ENCODE results near the gene TPRG1.
"Not testable (repeated sequence)": the region's sequence is repeated elsewhere in the genome, so short reads cannot be mapped to it uniquely, and the experiment has no call there.

The TPRG1 gene

DNA sequence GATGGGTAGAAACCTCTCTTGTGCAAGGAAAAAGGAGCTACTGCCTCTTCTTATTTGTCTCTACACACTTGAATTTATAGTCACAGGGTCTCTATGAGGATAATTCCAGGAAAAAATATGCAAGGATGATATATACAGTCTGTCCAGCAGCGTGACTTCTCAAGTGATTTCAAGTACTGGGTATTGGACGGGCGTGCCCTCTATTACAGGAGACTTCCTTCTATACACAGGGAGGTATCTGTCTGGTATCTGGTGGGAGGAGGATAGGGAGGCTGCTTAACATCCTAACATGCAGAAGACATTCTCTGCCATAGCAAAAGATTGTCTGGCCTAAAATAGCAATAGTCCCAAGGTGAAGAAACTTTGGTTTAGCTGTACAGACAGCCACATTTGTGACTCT is 146.1 kb downstream of the TPRG1 start:
- FAIRE-seq: no peak

- FAIRE-seq: no peak
These were observed 148.7 kb downstream of the TPRG1 start for GRCh38 chr3:189320511-189320910.

DNA sequence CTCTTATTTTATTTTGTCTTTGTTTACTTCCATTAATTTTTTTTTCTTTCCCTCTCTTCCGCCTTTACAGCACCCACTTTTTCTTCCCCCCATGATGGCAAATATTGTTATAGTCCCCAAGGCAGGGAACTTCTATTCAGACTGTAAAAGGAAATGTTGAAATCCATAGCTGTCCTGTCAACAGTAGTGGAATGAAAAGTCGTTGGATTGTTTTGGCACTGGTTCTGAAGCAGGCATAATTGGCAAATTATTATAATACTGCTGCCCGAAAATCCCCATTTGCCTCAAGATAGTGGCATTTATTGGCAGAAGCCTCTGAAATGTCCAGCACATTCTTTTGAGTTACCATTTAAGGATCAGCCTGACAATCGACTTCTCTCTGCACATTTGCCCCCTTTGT is 150.6 kb downstream of the TPRG1 start:
- no peak for FAIRE-seq

DNA sequence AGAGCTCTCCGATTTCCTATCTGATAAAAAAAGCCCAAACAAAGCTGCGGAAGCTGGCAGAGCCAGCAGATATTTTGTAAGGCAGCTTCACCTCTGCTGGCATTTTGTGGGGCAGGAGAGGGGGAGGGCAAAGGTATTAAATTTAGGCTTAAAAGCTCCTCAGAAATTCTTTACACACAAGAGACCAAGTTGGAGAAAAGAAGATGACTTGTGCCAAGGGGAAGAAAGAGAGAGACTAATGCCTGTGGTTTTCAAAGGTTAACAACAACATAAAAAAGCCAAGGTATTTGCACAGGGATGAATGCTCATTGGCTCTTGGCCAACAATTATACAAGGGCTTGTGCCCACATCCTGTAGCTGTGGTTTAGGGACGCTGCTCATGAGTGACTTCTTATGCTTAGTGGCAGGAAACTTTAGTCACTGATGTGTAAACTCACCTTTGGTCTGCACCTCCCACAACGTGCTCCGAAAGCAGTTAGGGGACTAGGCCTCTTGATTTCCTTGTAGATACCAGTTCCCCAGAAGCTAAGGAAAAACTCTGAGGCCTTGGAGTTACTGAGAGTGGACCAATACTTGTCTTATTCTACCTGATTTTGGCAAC is 152.9 kb downstream of the TPRG1 start:
- FAIRE-seq: no peak

DNA sequence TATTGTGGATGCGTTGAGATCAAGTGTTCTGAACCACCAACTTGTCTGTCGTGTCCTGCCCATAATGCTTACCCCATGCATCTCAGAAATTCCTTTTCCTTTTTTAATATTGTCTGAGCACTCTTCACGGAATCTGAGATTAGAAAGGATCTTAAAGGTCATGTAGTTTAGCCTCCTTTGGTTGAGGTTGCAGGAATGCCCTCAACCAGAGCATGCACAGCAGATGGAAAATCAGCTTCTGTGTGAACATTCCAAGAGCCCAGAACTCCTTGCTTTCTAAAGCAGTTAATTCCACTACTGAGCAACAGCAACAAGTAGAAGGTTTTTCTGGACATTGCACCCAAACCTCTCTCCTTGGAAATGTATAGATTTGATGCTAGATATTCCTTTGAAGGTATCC is 153.7 kb downstream of the TPRG1 start:
- no peak for FAIRE-seq

DNA sequence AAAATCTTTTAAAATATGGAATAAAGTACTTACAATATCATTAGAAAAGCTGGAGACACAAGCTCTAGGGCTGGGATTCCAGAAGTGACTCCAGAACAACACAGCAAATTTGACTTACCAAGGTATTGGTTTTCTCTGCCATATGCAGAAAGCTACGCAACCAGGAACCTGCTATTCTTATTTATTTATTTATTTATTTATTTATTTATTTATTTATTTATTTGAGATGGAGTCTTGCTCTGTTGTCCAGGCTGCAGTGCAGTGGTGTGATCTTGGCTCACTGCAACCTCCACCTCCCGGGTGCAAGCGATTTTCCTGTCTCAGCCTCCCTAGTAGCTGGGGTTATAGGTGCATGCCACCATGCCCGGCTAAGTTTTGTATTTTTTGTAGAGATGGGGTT is 157.9 kb downstream of the TPRG1 start:
- not testable (repeated sequence) for FAIRE-seq

DNA sequence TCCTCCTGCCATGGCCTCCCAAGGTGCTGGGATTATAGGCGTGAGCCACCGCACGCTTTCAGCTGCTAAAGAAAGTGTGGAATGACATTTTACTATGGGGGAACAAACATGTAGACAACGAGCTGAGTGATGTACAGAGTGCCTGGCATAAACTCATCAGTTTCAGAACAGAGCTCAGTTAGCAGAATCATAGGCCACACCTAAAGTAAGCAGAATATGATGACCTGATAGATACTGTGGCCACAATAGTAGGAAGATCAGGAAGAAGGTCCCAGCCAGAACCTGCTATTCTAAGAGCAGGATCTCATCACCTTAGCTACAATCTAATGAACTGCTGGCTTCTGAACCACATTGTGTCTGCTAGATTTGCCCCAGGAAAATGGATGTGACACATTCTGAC is 158.3 kb downstream of the TPRG1 start:
- no peak for FAIRE-seq

DNA sequence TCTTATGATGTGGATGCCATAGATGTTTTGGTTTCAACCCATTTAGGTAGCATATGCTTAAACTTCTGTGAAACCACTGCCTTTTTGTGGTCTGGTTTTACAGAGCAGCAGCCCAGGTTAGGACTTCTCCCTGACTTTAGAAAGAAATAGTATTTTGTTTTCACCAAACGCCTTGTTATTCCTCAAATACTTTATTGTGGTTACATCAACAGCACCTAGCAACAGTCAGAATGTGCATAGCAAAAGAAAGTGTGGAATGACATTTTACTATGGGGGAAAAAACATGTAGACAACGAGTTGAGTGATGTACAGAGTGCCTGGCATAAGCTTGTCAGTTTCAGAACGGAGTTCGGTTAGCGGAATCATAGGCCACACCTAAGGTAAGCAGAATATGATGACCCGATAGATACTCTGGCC is 159.2 kb downstream of the TPRG1 start:
- FAIRE-seq: no peak

DNA sequence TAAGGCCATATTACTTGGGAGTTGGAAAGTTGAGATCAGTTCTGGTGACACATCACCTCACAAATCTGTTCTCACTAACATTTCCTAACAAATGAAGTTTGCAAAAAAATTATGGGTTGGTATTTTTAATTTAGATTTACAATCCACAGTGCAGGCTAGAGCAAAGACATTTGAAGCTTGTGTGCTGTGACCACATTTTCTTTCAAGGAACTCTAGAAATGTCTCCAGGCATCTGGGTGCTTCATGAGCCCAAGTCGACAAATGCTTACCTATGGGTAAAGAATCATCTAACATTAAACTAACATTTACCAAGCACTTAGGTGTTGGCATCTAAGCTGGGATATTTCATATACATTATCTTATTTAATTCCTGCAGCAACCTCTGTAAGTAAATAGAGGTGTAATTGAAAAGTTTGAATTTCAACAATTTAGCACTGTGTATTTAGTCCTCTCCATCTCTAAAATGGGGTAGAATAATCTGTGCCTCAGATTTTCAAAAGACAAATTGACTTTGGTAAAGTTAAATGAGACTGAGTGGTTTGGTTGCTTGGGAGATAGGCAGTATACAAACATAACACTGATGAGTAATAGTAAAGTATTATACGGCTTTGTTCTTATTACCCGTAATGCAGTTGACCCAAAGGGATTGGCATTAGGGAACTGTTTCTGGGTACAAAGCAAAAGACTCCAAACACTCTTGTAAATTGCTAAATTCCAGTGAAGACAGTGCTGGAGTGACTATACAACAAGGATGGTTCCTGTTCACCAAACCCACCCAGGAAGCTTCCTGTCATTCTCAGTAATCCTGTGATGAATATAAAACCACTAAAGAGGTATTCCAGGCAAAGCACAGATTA is 162.5 kb downstream of the TPRG1 start:
- FAIRE-seq: no peak

DNA sequence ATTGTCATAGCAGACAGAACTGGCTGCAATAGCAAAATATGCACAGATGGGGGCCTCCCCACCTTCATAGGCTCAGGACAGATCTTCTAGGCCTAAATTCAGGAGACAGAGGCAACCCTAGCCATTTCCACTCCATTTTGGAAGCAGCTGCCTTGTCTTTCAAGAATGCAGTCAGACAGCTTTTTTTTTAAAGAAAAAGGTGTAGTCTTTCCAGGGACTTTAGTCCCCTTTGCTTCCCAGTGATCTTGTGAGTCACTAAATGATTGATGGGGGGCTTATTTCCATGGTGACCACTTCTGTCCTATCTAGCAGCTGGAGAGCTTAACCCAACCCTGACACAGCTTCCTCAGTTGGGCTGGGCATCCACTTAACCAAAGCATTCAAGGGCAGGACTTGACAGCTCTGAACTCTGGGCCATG is 165.9 kb downstream of the TPRG1 start:
- FAIRE-seq: no peak

DNA sequence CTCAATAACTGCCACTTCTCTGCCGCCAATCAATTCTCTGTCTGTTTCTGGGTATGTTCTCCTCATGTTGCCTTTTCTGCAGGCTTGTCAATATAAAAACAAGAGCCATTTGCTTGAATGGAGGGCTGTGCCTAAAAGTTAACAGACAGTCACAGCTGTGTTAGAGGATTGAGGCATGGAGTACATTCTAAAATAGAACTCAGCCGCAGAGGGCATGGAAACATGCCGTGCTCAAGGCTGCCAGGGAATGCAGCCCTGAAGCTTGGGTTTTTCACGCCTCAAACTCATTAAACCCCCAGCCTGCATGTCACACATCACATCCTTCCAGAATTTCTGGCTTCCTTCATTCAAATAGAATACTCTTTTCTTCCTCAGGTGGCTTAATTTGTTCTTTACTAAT is 166.6 kb downstream of the TPRG1 start:
- FAIRE-seq: no peak

DNA sequence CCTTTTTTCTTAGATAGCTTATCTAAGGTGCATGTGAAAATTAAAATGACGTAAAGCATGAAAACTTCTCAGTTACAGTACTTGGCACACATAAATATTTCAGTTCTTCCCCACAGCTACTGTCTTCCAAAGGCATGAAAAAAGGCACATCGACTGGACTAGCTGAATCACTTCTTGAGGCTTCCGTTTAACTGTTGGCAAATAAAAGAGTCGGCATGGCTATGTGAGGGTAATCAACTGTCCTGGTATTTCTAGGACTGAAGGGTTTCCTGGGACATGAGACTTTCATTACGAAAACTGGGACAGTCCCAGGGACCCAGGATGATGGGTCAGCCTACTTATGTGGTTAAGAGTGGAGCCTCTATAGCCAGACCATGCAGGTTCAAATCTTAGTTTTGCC is 168.2 kb downstream of the TPRG1 start:
- FAIRE-seq: no peak

DNA sequence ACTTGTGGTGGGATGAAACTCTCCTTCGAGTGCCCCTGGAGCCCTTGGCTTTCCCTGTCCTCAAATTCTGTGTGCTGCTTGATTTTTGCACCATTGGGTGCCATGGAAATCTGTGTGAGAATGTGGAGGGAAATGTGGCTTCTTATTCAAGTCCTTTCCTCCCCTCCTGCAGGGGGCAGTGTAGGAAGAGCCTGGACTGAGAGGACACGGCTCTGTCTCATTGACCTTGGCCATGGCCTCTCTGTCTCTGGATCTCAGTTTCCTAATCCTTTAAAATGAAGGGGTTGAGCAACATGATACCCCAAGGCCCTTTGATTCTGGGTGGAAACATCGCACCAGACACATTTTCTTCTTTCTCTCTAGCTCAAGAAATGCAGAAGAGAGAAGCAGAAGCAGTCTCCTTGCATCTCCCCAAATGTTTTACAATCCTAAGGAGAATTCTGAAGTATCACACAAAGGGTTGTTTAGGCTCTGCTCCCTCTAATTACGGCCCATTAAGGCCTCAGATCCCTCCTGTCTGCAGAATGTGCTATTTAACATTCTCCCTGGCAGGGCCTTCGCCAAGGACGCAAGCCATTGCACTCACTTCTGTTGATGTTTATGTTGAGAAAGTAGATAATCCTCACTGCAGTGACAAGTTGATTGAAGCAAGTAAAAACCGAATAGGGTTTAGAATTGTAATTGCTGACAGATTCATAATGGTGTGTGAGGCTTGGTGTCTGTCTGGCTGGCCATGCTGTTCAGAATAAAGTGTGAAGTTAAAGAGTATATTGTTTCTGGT is 169.1 kb downstream of the TPRG1 start:
- FAIRE-seq: no peak

GRCh38 chr3:189342811-189343210 is 171.0 kb downstream of the TPRG1 start:
- FAIRE-seq: no peak

DNA sequence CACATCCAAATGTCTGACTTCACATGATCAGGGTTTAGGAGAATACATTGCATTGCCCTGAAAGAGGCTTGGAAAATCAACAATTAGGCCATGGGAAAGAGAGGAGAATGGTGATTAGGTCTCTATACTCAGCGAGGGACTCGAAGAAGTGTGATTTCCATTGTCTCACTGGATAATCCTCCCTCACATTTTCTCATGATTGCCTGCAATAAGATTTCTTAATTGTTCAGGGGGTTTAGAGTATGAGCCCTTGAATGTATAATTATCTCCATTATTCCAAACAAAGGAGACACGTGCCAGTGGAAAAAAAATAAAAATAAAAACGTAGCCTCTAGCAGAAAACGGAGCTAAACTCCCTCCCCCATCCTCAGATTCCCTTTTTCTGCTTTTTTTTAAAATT is 173.2 kb downstream of the TPRG1 start:
- FAIRE-seq: no peak

DNA sequence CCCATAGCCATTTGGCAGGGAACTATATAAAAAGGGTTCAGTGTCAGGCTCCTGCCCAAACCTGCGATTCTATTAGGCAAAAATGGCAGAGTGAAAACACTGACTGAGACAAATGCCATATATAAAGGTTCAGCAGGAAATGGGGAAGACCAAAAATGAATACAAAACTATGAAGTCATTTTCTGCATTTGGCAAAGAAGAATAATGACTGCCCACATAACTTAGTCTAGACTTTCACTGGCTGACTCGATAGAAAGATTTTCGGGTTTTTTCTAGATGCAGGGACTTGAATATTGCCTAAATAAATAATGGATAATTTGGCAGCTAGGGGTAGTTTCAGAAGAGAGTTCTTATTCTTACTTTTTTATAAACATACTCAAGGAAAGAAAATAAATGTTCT is 178.0 kb downstream of the TPRG1 start:
- FAIRE-seq: no peak

- FAIRE-seq: no peak
These were observed 181.7 kb downstream of the TPRG1 start for GRCh38 chr3:189353318-189353965.

DNA sequence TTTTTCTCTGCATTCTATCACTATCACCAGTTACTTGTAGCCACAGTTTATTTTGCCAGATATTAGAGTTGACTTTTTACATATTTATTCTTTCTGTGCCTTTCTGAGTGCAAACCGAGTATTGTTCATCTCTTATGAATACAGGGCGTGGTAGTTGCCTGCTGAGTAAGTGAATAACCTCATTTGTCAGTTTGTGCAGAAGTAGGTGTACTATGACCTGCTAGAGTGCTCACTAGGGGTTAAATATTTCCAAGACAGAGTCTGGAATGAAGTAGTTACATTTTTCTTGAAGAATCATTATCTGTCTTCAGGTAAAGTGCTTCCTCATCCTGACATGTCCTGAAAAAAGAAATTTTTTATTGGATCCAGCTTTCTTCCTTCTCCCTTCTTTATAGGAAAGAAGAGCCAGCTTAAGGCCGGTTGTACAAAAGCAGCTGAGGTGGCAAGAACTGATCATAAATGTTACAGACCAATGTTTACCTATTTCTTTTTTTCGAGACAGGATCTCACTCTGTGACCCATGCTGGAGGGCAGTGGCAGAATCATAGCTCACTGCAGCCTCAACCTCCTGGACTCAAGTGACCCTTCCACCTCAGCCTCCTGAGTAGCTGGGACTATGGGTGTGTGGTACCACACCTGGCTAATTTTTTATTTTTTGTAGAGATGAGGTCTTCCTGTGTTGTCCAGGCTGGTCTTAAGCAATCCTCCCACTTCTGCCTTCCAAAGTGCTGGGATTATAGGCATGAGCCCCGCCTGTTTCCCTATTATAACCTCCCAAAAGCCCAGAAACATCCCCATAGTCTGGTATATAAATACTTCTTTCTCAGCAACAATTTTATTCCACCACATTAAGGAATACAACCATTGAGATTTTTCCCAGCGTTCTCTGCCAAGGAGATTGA is 182.5 kb downstream of the TPRG1 start:
- no peak for FAIRE-seq

DNA sequence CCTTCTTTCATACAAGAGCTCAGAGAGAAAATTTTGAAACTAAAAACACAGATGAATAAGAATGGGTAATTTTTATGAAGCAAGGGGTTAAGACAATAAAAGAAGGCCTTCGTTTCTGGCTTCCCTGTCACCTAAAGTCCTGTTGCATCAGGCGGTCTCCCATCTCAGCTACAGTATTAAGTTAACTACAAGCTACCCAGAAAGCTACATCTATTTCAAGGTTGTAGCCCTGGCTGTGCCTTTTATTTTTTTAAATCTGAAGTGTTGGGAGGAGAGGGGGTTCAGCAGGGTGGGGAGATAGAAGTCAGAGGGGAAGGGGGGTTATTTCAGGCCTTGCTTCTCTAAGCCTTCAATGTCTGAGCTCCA is 183.3 kb downstream of the TPRG1 start:
- FAIRE-seq: no peak

GRCh38 chr3:189355481-189356201 is 183.9 kb downstream of the TPRG1 start:
- no peak for FAIRE-seq

DNA sequence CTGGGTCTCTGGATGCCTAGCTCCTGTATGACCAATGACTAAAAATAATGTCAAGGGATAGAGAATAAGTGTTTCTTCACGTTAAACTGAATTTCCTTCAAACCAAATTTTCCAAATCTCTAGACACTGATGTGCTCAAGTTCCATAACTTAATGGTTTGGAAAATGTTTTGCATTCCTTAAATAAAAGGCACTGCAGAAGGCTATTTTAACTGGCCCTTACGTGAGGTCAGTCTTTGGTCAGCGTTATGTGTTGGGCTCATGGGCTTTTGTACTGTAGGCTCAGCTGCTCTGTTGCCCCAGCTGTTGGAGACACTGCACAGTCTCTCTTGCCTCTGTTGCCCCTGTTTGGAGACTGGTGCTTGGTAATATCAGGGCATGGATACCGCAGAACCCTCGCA is 188.5 kb downstream of the TPRG1 start:
- no peak for FAIRE-seq
